ENCODE measurements around the gene CYFIP1. TPM values are rescaled to one million over a fixed set of nuclear protein-coding genes. Genes with fewer than 3 reads are reported as not detected.
A peak's percentile ranks its signal among the peaks of the same experiment; 100 is the strongest.

CYFIP1 gene
- total and polyA plus RNA-seq, 2 of the 13 experiments (the other 11 are each of a cell fraction or from before 2014, with no cell fraction given), result 38.1 to 58.3 TPM

DNA sequence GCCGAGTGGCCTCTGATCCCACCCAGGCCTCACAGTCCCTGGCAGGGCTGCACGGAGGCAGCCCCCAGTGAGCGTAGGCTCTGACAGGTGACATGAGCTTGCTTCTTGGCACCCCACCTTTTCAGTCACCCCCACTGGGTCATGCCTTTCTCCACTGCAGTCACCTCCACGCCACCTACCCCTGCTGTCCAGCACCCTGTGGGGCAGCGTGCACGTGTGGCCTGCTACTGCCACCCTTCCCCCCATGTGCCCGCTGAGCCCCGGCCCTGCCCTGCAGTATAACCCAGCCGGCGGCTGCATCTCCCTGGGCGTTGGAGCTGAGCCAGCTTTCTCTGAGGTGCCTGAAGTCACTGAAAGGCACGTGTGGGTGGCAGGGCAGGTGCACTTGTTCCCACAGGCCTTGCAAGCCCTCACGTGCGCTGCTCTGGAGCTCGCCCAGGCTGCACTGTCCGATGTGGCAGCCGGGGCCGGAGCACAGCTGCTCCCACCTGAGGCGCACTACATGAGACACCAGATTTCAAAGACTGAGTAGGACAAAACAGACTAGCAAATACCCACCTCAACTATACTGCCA is 76.1 kb downstream of the CYFIP1 start:
- intact Hi-C loops (cut with micrococcal nuclease; ENCODE audit: unreplicated experiment), result no loop called here
- peak; percentile 15; the same call in 2 of the 3 replicates for ATAC-seq
- no TSS peak for BruUV-seq (replicated peaks)
- Histone ChIP-seq H3K79me2 (ENCODE audit: insufficient read depth, low read length) (no peaks in the 10 kb centered on the region), H3K4me2 (ENCODE audit: low read depth, low read length) (no peak overlapping the region), H3K27me3 (ENCODE audit: control insufficient read depth in 1 of 2, insufficient read depth in 2 of 2, low read length in 2 of 2) (no peaks in the 10 kb centered on the region), H3K9ac (ENCODE audit: insufficient read depth, low read depth, low read length) (no peak overlapping the region), H4K20me1 (ENCODE audit: insufficient read depth, low read length) (no peaks in the 10 kb centered on the region), H3K36me3 (replicated peaks in 1 of 2; ENCODE audit: control insufficient read depth in 1 of 2, insufficient read depth in 2 of 2, low read length in 2 of 2) (peaks cover 13 to 29% of the 10 kb centered on the region in 2 experiments; a peak in 4 of 5 replicates), H3K4me3 (replicated peaks in 1 of 3; ENCODE audit: insufficient read depth in 1 of 3, low read depth in 2 of 3, low read length in 3 of 3) (no peak overlapping the region), H3K27ac (ENCODE audit: extremely low read length, insufficient read depth, low read length) (no peak overlapping the region), H3K4me1 (ENCODE audit: insufficient read depth, low read length) (no peaks in the 10 kb centered on the region), H2AFZ (ENCODE audit: low read length) (no peak overlapping the region), H3K9me3 (ENCODE audit: low read length) (no peaks in the 10 kb centered on the region)
- in situ Hi-C loops (cut with HindIII; ENCODE audit: extremely low pct_ligation_motif_present, low pct_unique_long_range_greater_than_20kb), result no loop called here
- no peak for FAIRE-seq
- no peak for DNase-seq (ENCODE audit: low spot score)
- ChIA-PET POLR2A (no interaction called here), CTCF (ENCODE audit: low intra/inter-chr PET ratio, low total read pairs) (no interaction called here)
- WGBS (ENCODE audit: low lambda C conversion rate), result 95% methylated on average over 7 of the region's 19 CpGs
- peak; percentile 39 for TF ChIP-seq AGO2 (optimal IDR thresholded peaks at IDR 0.05; ENCODE audit: low read depth, low read length)
- TF ChIP-seq ZNF768 (CRISPR knock-in tag; IDR thresholded peaks at IDR 0.05), result no peak

GRCh38 chr15:22903427-22903826 is 76.7 kb downstream of the CYFIP1 start:
- H2AFZ ChIP-seq (ENCODE audit: low read length), result no peak overlapping the region
- BruUV-seq (replicated peaks), result no TSS peak
- no peak for TF ChIP-seq POLR2AphosphoS2 (IDR thresholded peaks at IDR 0.05; ENCODE audit: low read depth, low read length)
- TF ChIP-seq, protein P1, sequence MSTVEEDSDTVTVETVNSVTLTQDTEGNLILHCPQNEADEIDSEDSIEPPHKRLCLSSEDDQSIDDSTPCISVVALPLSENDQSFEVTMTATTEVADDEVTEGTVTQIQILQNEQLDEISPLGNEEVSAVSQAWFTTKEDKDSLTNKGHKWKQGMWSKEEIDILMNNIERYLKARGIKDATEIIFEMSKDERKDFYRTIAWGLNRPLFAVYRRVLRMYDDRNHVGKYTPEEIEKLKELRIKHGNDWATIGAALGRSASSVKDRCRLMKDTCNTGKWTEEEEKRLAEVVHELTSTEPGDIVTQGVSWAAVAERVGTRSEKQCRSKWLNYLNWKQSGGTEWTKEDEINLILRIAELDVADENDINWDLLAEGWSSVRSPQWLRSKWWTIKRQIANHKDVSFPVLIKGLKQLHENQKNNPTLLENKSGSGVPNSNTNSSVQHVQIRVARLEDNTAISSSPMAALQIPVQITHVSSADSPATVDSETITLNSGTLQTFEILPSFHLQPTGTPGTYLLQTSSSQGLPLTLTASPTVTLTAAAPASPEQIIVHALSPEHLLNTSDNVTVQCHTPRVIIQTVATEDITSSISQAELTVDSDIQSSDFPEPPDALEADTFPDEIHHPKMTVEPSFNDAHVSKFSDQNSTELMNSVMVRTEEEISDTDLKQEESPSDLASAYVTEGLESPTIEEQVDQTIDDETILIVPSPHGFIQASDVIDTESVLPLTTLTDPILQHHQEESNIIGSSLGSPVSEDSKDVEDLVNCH (CRISPR knock-in tag; IDR thresholded peaks at IDR 0.05), result no peak
- TF ChIP-seq MTA1 (CRISPR knock-in tag; IDR thresholded peaks at IDR 0.05; ENCODE audit: borderline replicate concordance), result no peak
- TF ChIP-seq GPN1 (CRISPR knock-in tag; IDR thresholded peaks at IDR 0.05; ENCODE audit: borderline replicate concordance), result no peak
- no peak for TF ChIP-seq MYNN (CRISPR knock-in tag; IDR thresholded peaks at IDR 0.05; ENCODE audit: low read depth)
- no peak for TF ChIP-seq HOXA3 (CRISPR knock-in tag; IDR thresholded peaks at IDR 0.05)
- TF ChIP-seq KDM4B (CRISPR knock-in tag; IDR thresholded peaks at IDR 0.05), result no peak
- no peak for TF ChIP-seq ZNF766 (CRISPR knock-in tag; IDR thresholded peaks at IDR 0.05; ENCODE audit: borderline replicate concordance)
- TF ChIP-seq TAF15 (IDR thresholded peaks at IDR 0.05; ENCODE audit: low read depth, low read length, poor library complexity, severe bottlenecking), result no peak
- TF ChIP-seq, protein P2, sequence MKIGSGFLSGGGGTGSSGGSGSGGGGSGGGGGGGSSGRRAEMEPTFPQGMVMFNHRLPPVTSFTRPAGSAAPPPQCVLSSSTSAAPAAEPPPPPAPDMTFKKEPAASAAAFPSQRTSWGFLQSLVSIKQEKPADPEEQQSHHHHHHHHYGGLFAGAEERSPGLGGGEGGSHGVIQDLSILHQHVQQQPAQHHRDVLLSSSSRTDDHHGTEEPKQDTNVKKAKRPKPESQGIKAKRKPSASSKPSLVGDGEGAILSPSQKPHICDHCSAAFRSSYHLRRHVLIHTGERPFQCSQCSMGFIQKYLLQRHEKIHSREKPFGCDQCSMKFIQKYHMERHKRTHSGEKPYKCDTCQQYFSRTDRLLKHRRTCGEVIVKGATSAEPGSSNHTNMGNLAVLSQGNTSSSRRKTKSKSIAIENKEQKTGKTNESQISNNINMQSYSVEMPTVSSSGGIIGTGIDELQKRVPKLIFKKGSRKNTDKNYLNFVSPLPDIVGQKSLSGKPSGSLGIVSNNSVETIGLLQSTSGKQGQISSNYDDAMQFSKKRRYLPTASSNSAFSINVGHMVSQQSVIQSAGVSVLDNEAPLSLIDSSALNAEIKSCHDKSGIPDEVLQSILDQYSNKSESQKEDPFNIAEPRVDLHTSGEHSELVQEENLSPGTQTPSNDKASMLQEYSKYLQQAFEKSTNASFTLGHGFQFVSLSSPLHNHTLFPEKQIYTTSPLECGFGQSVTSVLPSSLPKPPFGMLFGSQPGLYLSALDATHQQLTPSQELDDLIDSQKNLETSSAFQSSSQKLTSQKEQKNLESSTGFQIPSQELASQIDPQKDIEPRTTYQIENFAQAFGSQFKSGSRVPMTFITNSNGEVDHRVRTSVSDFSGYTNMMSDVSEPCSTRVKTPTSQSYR (CRISPR knock-in tag; IDR thresholded peaks at IDR 0.05; ENCODE audit: borderline replicate concordance), result no peak
- no peak for TF ChIP-seq RAD51 (IDR thresholded peaks at IDR 0.05; ENCODE audit: borderline replicate concordance)
- no peak for FAIRE-seq
- H3K9ac ChIP-seq (ENCODE audit: insufficient read depth, low read depth, low read length), result no peak overlapping the region
- H3K27ac ChIP-seq (ENCODE audit: extremely low read length, insufficient read depth, low read length), result no peak overlapping the region
- H3K4me2 ChIP-seq (ENCODE audit: low read depth, low read length), result no peak overlapping the region
- in situ Hi-C loops (cut with HindIII; ENCODE audit: extremely low pct_ligation_motif_present, low pct_unique_long_range_greater_than_20kb) (no loop called here), intact Hi-C loops (cut with micrococcal nuclease; ENCODE audit: unreplicated experiment) (no loop called here)
- no peaks in the 10 kb centered on the region for H3K4me1 ChIP-seq (ENCODE audit: insufficient read depth, low read length)
- peaks cover 13 to 24% of the 10 kb centered on the region in 2 experiments; a peak in 3 of 5 replicates for H3K36me3 ChIP-seq (replicated peaks in 1 of 2; ENCODE audit: control insufficient read depth in 1 of 2, insufficient read depth in 2 of 2, low read length in 2 of 2)
- H3K4me3 ChIP-seq (replicated peaks in 1 of 3; ENCODE audit: insufficient read depth in 1 of 3, low read depth in 2 of 3, low read length in 3 of 3), result no peak overlapping the region
- no peaks in the 10 kb centered on the region for H3K9me3 ChIP-seq (ENCODE audit: low read length)
- no peaks in the 10 kb centered on the region for H4K20me1 ChIP-seq (ENCODE audit: insufficient read depth, low read length)
- no peaks in the 10 kb centered on the region for H3K27me3 ChIP-seq (ENCODE audit: control insufficient read depth in 1 of 2, insufficient read depth in 2 of 2, low read length in 2 of 2)
- no peaks in the 10 kb centered on the region for H3K79me2 ChIP-seq (ENCODE audit: insufficient read depth, low read length)
- ChIA-PET CTCF (ENCODE audit: low intra/inter-chr PET ratio, low total read pairs) (no interaction called here), POLR2A (no interaction called here)
- 0 out of 3 replicates have a peak, but pooled peaks have one; percentile 15 for ATAC-seq
- WGBS (ENCODE audit: low lambda C conversion rate), result 98% methylated on average over 13 of the region's 18 CpGs
- DNase-seq (ENCODE audit: low spot score), result no peak
